H1 (cell line): ENCODE results near the gene SMIM41. TPM values are rescaled to one million over a fixed set of nuclear protein-coding genes. Genes with fewer than 3 reads are reported as not detected.

Experiments used
- CTCF ChIA-PET: fragments of 300-600 bp; sonication (Branson Sonifier 250); formaldehyde crosslinking; loops from one replicate; lab custom pipeline; 2021; ENCODE audit not compliant: partially characterized antibody; lab: Charles Lee
- POLR2A ChIA-PET: fragments of 300-600 bp; sonication (Branson Sonifier 250); formaldehyde crosslinking; loops from one replicate; lab custom pipeline; 2021; ENCODE audit warnings: inconsistent platforms; ENCODE audit not compliant: partially characterized antibody; lab: Charles Lee
- DNase-seq, 2 experiments: peaks; one replicate each; pipeline versions ENCODE4 v3.0.0 to v3.0.0-alpha.2; 2010 to 2022; ENCODE audit warnings: low spot score in 2 of 2, low read depth in 1 of 2, mixed read lengths in 1 of 2
- FAIRE-seq: peaks from 2 replicates; lab custom pipeline; 2011; peaks lifted over from hg19 to GRCh38; lab: Jason Lieb, UNC
- H2AFZ ChIP-seq: 2 replicates; pipeline ENCODE4 v1.8.1; 2012; ENCODE audit warnings: low read length, inconsistent platforms
- H2AK5ac ChIP-seq: 2 replicates; pipeline ENCODE4 v1.6.1; 2013; ENCODE audit warnings: low read depth, low read length
- H2BK120ac ChIP-seq: replicated peaks from 2 replicates; pipeline ENCODE3; 2013; ENCODE audit warnings: low read depth, low read length, inconsistent platforms
- H2BK12ac ChIP-seq: 2 replicates; pipeline ENCODE4 v1.6.1; 2013; ENCODE audit warnings: low read depth, low read length
- H2BK15ac ChIP-seq: 2 replicates; pipeline ENCODE4 v1.6.1; 2013; ENCODE audit warnings: low read length
- H2BK20ac ChIP-seq: 2 replicates; pipeline ENCODE4 v1.6.1; 2013; ENCODE audit warnings: low read length
- H2BK5ac ChIP-seq: 2 replicates; pipeline ENCODE4 v1.6.1; 2013; ENCODE audit warnings: low read depth, low read length
- H3K14ac ChIP-seq: 2 replicates; pipeline ENCODE4 v1.6.1; 2013; ENCODE audit warnings: inconsistent platforms; ENCODE audit not compliant: insufficient read length
- H3K18ac ChIP-seq: 2 replicates; pipeline ENCODE4 v1.6.1; 2013; ENCODE audit warnings: low read length; ENCODE audit errors: extremely low read depth
- H3K23ac ChIP-seq: 2 replicates; pipeline ENCODE4 v1.6.1; 2013; ENCODE audit warnings: inconsistent platforms; ENCODE audit not compliant: insufficient read length
- H3K23me2 ChIP-seq: 2 replicates; pipeline ENCODE4 v1.6.1; 2013; ENCODE audit warnings: low read depth, low read length
- H3K27ac ChIP-seq: 2 replicates; pipeline ENCODE4 v1.6.1; 2011; ENCODE audit warnings: low read depth, low read length, inconsistent platforms
- H3K27me3 ChIP-seq, 4 experiments: replicated peaks in 1 of 4; 1 replicate in 1 of 4; 2 replicates in 3 of 4; pipeline versions ENCODE4 v1.6.1 to v1.8.1; 2011 to 2013; ENCODE audit warnings: low read length in 3 of 4, mild to moderate bottlenecking in 3 of 4, inconsistent platforms in 2 of 4, mixed read lengths in 2 of 4, moderate library complexity in 1 of 4; ENCODE audit not compliant: control insufficient read depth in 3 of 4, insufficient read depth in 3 of 4; ENCODE audit errors: extremely low read depth in 1 of 4
- H3K36me3 ChIP-seq, 4 experiments: 2 replicates each; pipeline versions ENCODE4 v1.6.1 to v1.8.1; 2011 to 2013; ENCODE audit warnings: mild to moderate bottlenecking in 4 of 4, low read length in 3 of 4, moderate library complexity in 2 of 4, control low read depth in 1 of 4, inconsistent platforms in 1 of 4; ENCODE audit not compliant: insufficient read depth in 4 of 4, control insufficient read depth in 2 of 4
- H3K4ac ChIP-seq: replicated peaks from 2 replicates; pipeline ENCODE3; 2013; ENCODE audit warnings: low read length, low read depth, mixed read lengths, inconsistent platforms; ENCODE audit not compliant: insufficient read length
- H3K4me1 ChIP-seq, 4 experiments: replicated peaks in 1 of 4; 1 replicate in 1 of 4; 2 replicates in 3 of 4; pipeline versions ENCODE4 v1.6.1 to v1.8.1; 2011 to 2013; ENCODE audit warnings: low read length in 3 of 4, inconsistent platforms in 2 of 4, mixed read lengths in 1 of 4; ENCODE audit not compliant: insufficient read depth in 4 of 4, control insufficient read depth in 3 of 4
- H3K4me2 ChIP-seq, 2 experiments: 2 replicates each; pipeline versions ENCODE4 v1.6.1 to v1.8.1; 2011 to 2013; ENCODE audit warnings: low read depth in 2 of 2, low read length in 2 of 2, control low read depth in 1 of 2, inconsistent platforms in 1 of 2, mild to moderate bottlenecking in 1 of 2; ENCODE audit not compliant: insufficient read depth in 1 of 2
- H3K4me3 ChIP-seq, 4 experiments: fragments of 200-600, 300-600 bp in 1 of 4; sonication (generic), shearing (Covaris generic), sonication (Bioruptor Twin) in 1 of 4; 2 replicates each; pipeline versions ENCODE4 v1.5.1 to v1.8.1; 2011 to 2016; ENCODE audit warnings: low read length in 4 of 4, low read depth in 3 of 4, control low read depth in 2 of 4, inconsistent platforms in 2 of 4, mild to moderate bottlenecking in 2 of 4, mixed read lengths in 1 of 4, moderate library complexity in 1 of 4; ENCODE audit not compliant: insufficient read depth in 2 of 4; ENCODE audit errors: extremely low read depth in 1 of 4
- H3K56ac ChIP-seq: replicated peaks from 2 replicates; pipeline ENCODE3; 2013; ENCODE audit warnings: low read depth, mild to moderate bottlenecking, mixed read lengths, low read length, inconsistent platforms; ENCODE audit not compliant: insufficient read length
- H3K79me1 ChIP-seq: 2 replicates; pipeline ENCODE4 v1.6.1; 2013; ENCODE audit warnings: low read depth, low read length, control low read depth
- H3K79me2 ChIP-seq, 2 experiments: 2 replicates each; pipeline versions ENCODE4 v1.6.1 to v1.8.1; 2012 to 2013; ENCODE audit warnings: low read length in 2 of 2, mild to moderate bottlenecking in 2 of 2, inconsistent platforms in 1 of 2; ENCODE audit not compliant: insufficient read depth in 2 of 2, control insufficient read depth in 1 of 2
- H3K9ac ChIP-seq, 4 experiments: replicated peaks in 1 of 4; 1 replicate in 1 of 4; 2 replicates in 3 of 4; pipeline versions ENCODE4 v1.6.1 to v1.8.1; 2011 to 2013; ENCODE audit warnings: low read depth in 3 of 4, low read length in 3 of 4, control low read depth in 2 of 4, mild to moderate bottlenecking in 2 of 4, moderate library complexity in 2 of 4, inconsistent platforms in 1 of 4; ENCODE audit errors: extremely low read depth in 1 of 4
- H3K9me3 ChIP-seq, 2 experiments: 2 replicates each; pipeline versions ENCODE4 v1.6.1 to v1.8.1; 2012 to 2013; ENCODE audit warnings: mild to moderate bottlenecking in 2 of 2, moderate library complexity in 2 of 2, control low read depth in 1 of 2, inconsistent platforms in 1 of 2, low read depth in 1 of 2, low read length in 1 of 2, mixed read lengths in 1 of 2; ENCODE audit not compliant: insufficient read depth in 2 of 2
- H4K20me1 ChIP-seq, 2 experiments: replicated peaks in 1 of 2; 2 replicates each; pipeline versions ENCODE3 to v1.8.1; 2011 to 2013; ENCODE audit warnings: inconsistent platforms in 2 of 2, low read length in 2 of 2, mild to moderate bottlenecking in 1 of 2; ENCODE audit not compliant: insufficient read depth in 2 of 2, control insufficient read depth in 1 of 2
- H4K5ac ChIP-seq: 2 replicates; pipeline ENCODE4 v1.6.1; 2013; ENCODE audit warnings: low read length, low read depth, mixed read lengths, inconsistent platforms; ENCODE audit not compliant: insufficient read length
- H4K8ac ChIP-seq: 2 replicates; pipeline ENCODE4 v1.8.0; 2013; ENCODE audit warnings: mild to moderate bottlenecking, moderate library complexity, low read length, inconsistent platforms; ENCODE audit not compliant: insufficient read depth; ENCODE audit errors: extremely low read depth
- H4K91ac ChIP-seq: replicated peaks from 2 replicates; pipeline ENCODE3; 2013; ENCODE audit warnings: low read length, mixed read lengths, inconsistent platforms; ENCODE audit not compliant: insufficient read length
- ASH2L ChIP-seq: fragments of 200-600, 300-600 bp; sonication (generic); IDR thresholded peaks from one replicate; pipeline ENCODE4 v1.7.1; 2017; ENCODE audit warnings: low read length
- CBX8 ChIP-seq: fragments of 300-800, 300-1000 bp; sonication (generic); IDR thresholded peaks from 2 replicates; pipeline ENCODE4 v1.7.1; 2016; ENCODE audit warnings: low read depth, low read length, borderline replicate concordance
- CHD1 ChIP-seq: IDR thresholded peaks from 2 replicates; pipeline ENCODE4 v1.6.1; 2012; ENCODE audit warnings: low read depth, low read length, improper control_type of control experiment
- GTF2F1 ChIP-seq: IDR thresholded peaks from 2 replicates; pipeline ENCODE4 v1.6.1; 2012; ENCODE audit warnings: low read depth, low read length, improper control_type of control experiment, borderline replicate concordance
- JUN ChIP-seq: IDR thresholded peaks from 2 replicates; pipeline ENCODE4 v1.6.1; 2011; ENCODE audit warnings: low read depth, mild to moderate bottlenecking, improper control_type of control experiment, low read length
- NRF1 ChIP-seq: IDR thresholded peaks from 2 replicates; pipeline ENCODE4 v1.6.1; 2011; ENCODE audit warnings: mild to moderate bottlenecking, low read depth, low read length, improper control_type of control experiment
- RFX5 ChIP-seq: IDR thresholded peaks from 2 replicates; pipeline ENCODE4 v1.6.1; 2011; ENCODE audit warnings: low read depth, low read length, improper control_type of control experiment, borderline replicate concordance
- RNF2 ChIP-seq: fragments of 200-900, 300-1000 bp; sonication (generic); IDR thresholded peaks from 2 replicates; pipeline ENCODE4 v1.7.1; 2016; ENCODE audit warnings: borderline replicate concordance, low read depth, mild to moderate bottlenecking, antibody characterized with exemption, low read length; ENCODE audit not compliant: poor library complexity, severe bottlenecking; ENCODE audit errors: missing control alignments
- SP1 ChIP-seq: IDR thresholded peaks from 2 replicates; pipeline ENCODE4 v1.6.1; 2011; ENCODE audit warnings: low read depth, low read length
- WGBS, 2 experiments: shearing (Covaris generic) in 1 of 2; methylation state at CpG; one replicate each; pipeline versions ENCODE4 v1.1.6 to v1.1.7; 2013 to 2015; ENCODE audit warnings: low lambda C conversion rate in 2 of 2, mixed read lengths in 2 of 2, inconsistent platforms in 1 of 2, low coverage in 1 of 2, missing lambda C conversion rate in 1 of 2; ENCODE audit not compliant: insufficient replicate concordance in 2 of 2, insufficient coverage in 1 of 2, insufficient read length in 1 of 2; ENCODE audit errors: extremely low coverage in 1 of 2, missing lambda C conversion rate in 1 of 2; 5-methylcytosine and 5-hydroxymethylcytosine counted together
- polyA plus RNA-seq, 7 experiments: library from polyadenylated mRNA; depleted of rRNA in 3 of 7; stranded (reverse) in 5 of 7; unstranded in 2 of 7; fragments of >200 nt in 5 of 7; fragments of 200-250 nt in 2 of 7; gene quantifications; 1 replicate in 5 of 7; 2 replicates in 1 of 7; 4 replicates in 1 of 7; pipeline versions ENCODE4 v1.2.1 to v1.2.3, GENCODE V29; 2011 to 2013; ENCODE audit warnings: missing spikeins in 2 of 7, mixed read lengths in 2 of 7
- total RNA-seq: library from RNA; stranded (reverse); fragmentation: NEBNext Ultra II Directional; extraction: Animal tissue kit (Norgen Biotek cat#: 25700); gene quantifications from 2 replicates; pipeline ENCODE4 v1.2.1, GENCODE V29; 2021
- TF ChIP-seq, protein P1 (sequence below): IDR thresholded peaks from 2 replicates; pipeline ENCODE4 v1.6.1; 2011; ENCODE audit warnings: low read length, improper control_type of control experiment

The SMIM41 gene
- total and polyA plus RNA-seq, 2 of the 8 experiments (the other 6 are each of a cell fraction or from before 2014, with no cell fraction given): 0.28 to 0.98 TPM

DNA sequence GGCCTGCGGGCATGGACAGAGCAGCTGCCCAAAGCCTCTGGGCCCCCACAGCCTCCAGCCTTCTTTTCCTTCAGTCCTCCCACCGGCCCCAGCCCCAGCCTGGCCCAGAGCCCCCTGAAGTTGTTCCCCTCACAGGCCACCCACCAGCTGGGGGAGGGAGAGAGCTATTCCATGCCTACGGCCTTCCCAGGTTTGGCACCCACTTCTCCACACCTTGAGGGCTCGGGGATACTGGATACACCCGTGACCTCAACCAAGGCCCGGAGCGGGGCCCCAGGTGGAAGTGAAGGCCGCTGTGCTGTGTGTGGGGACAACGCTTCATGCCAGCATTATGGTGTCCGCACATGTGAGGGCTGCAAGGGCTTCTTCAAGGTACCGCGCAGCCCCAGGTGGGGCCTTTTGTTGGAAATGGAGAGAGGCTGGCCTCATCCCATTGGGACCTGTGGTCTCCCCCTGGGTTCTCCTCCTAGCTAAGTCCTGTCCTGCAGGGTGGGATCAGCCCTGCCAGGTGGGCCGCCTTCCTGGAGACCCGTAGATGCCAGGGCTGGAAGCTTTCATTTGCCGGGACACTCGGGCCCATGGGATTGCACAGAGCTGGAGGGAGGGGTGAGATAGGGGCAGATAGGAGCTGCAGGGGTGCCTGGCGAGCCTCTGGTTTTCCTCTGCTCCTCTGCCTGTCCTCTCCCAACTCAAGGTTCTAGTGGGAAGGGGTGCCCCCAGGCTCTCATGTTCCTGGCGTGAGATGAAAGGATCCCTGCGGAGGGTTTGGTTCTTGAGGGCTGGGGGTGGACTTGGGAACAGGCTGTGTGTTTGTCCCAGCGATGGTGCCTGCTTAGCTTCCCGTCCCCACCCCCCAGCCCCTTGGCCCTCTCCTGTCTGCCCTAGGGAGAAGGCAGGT lies 24.4 kb upstream of the SMIM41 start:
- H4K5ac ChIP-seq: no peak overlapping the region
- H2BK120ac ChIP-seq: no peak overlapping the region
- H3K27ac ChIP-seq: no peak overlapping the region
- peaks cover under 1 to 28% (median 21%) of the 10 kb centered on the region in 4 experiments; a peak in 6 of 7 replicates for H3K27me3 ChIP-seq
- peaks cover 0 to 9% (median 5%) of the 10 kb centered on the region in 4 experiments; a peak in 4 of 8 replicates for H3K36me3 ChIP-seq
- no peak overlapping the region for H3K56ac ChIP-seq
- H2BK15ac ChIP-seq: no peak overlapping the region
- H3K23me2 ChIP-seq: peaks cover 14% of the 10 kb centered on the region
- DNase-seq (no peak), FAIRE-seq (no peak)
- H3K9me3 ChIP-seq: no peaks in the 10 kb centered on the region
- no peak overlapping the region for H2BK12ac ChIP-seq
- H2BK20ac ChIP-seq: no peak overlapping the region
- no peak overlapping the region for H2BK5ac ChIP-seq
- no peak overlapping the region for H3K23ac ChIP-seq
- no peak overlapping the region for H4K91ac ChIP-seq
- H2AK5ac ChIP-seq: no peak overlapping the region
- no peak overlapping the region for H3K9ac ChIP-seq
- H3K18ac ChIP-seq: no peak overlapping the region
- H3K4me3 ChIP-seq: no peak overlapping the region
- H3K4me1 ChIP-seq: peaks cover 0 to 16% (median 7%) of the 10 kb centered on the region in 4 experiments; a peak in 6 of 7 replicates
- CTCF ChIA-PET: interaction anchor here (0.9 to 34.1 kb wide), 11 partner anchors 10 to 66 kb away, joined by 3 to 1022 read pairs (median 5); partner anchors contain the start of gene ATG101
- no peak overlapping the region for H3K14ac ChIP-seq
- H3K4me2 ChIP-seq: no peak overlapping the region
- peaks cover 2 to 25% of the 10 kb centered on the region in 2 experiments for H4K20me1 ChIP-seq
- no peak overlapping the region for H3K4ac ChIP-seq
- no peaks in the 10 kb centered on the region for H3K79me2 ChIP-seq
- no peaks in the 10 kb centered on the region; the same call in 1 of the 2 replicates for H3K79me1 ChIP-seq
- no peak overlapping the region for H2AFZ ChIP-seq
- H4K8ac ChIP-seq: peak overlapping the region; percentile 29; the same call in 1 of the 2 replicates
- POLR2A ChIA-PET: interaction anchor here (1.2 to 1.4 kb wide), 3 partner anchors 14 to 24 kb away, joined by 3 to 5 read pairs (median 4); partner anchors contain the start of gene ATG101
- 92% methylated on average over 16 of the region's 21 CpGs; no CpG with 5 or more reads in 1 of the 2 experiments for WGBS, 2 experiments
- TF ChIP-seq GTF2F1: no peak
- TF ChIP-seq RNF2: no peak
- no peak for TF ChIP-seq CBX8
- no peak for TF ChIP-seq RFX5
- TF ChIP-seq NRF1: no peak
- TF ChIP-seq, protein P1, sequence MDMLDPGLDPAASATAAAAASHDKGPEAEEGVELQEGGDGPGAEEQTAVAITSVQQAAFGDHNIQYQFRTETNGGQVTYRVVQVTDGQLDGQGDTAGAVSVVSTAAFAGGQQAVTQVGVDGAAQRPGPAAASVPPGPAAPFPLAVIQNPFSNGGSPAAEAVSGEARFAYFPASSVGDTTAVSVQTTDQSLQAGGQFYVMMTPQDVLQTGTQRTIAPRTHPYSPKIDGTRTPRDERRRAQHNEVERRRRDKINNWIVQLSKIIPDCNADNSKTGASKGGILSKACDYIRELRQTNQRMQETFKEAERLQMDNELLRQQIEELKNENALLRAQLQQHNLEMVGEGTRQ: no peak
- no peak for TF ChIP-seq SP1
- TF ChIP-seq ASH2L: no peak
- TF ChIP-seq CHD1: no peak
- no peak for TF ChIP-seq JUN
